ENCODE measurements around the gene PIP5K1A.
"Not testable (repeated sequence)": the region's sequence is repeated elsewhere in the genome, so short reads cannot be mapped to it uniquely, and the experiment has no call there.

PIP5K1A gene

GRCh38 chr1:151171190-151171589 lies 27.2 kb upstream of the PIP5K1A start:
- Histone ChIP-seq H3K9ac (ENCODE audit: low read depth, low read length) (no peak overlapping the region), H3K27me3 (ENCODE audit: control insufficient read depth, insufficient read depth, low read length) (no peaks in the 10 kb centered on the region), H3K4me3 (ENCODE audit: low read depth, low read length) (no peak overlapping the region), H3K9me3 (ENCODE audit: control insufficient read depth, insufficient read depth, low read length) (no peaks in the 10 kb centered on the region), H3K4me1 (ENCODE audit: control insufficient read depth, insufficient read depth, low read length) (no peaks in the 10 kb centered on the region), H3K36me3 (ENCODE audit: control insufficient read depth, insufficient read depth, low read length) (peaks cover 6% of the 10 kb centered on the region)

- H3K9ac ChIP-seq (ENCODE audit: low read depth, low read length) = no peak overlapping the region
Observed at GRCh38 chr1:151175041-151175741, 23.2 kb upstream of the PIP5K1A start.

GRCh38 chr1:151175863-151176262 lies 22.5 kb upstream of the PIP5K1A start, which contains the start of gene TMOD4:
TSS of gene TMOD4 (minus strand) at chr1:151175981. CDS start at chr1:151174875, 1,106 bp downstream.
- no peaks in the 10 kb centered on the region for H3K9me3 ChIP-seq (ENCODE audit: control insufficient read depth, insufficient read depth, low read length)
- no peaks in the 10 kb centered on the region for H3K27me3 ChIP-seq (ENCODE audit: control insufficient read depth, insufficient read depth, low read length)
- no peak within 1 kb of the TSS for H3K9ac ChIP-seq (ENCODE audit: low read depth, low read length)
- no peaks in the 10 kb centered on the region for H3K4me1 ChIP-seq (ENCODE audit: control insufficient read depth, insufficient read depth, low read length)
- H3K36me3 ChIP-seq (ENCODE audit: control insufficient read depth, insufficient read depth, low read length) = peaks cover 20% of the 10 kb centered on the region
- H3K4me3 ChIP-seq (ENCODE audit: low read depth, low read length) = no peak within 1 kb of the TSS

More at GRCh38 chr1:151175041-151175741, 23.2 kb upstream of the PIP5K1A start:
- Histone ChIP-seq H3K4me1 (ENCODE audit: control insufficient read depth, insufficient read depth, low read length) (no peaks in the 10 kb centered on the region), H3K36me3 (ENCODE audit: control insufficient read depth, insufficient read depth, low read length) (peaks cover 20% of the 10 kb centered on the region), H3K9me3 (ENCODE audit: control insufficient read depth, insufficient read depth, low read length) (no peaks in the 10 kb centered on the region), H3K4me3 (ENCODE audit: low read depth, low read length) (no peak overlapping the region), H3K27me3 (ENCODE audit: control insufficient read depth, insufficient read depth, low read length) (no peaks in the 10 kb centered on the region)

GRCh38 chr1:151176514-151177045 lies 21.8 kb upstream of the PIP5K1A start:
- Histone ChIP-seq H3K4me1 (ENCODE audit: control insufficient read depth, insufficient read depth, low read length) (no peaks in the 10 kb centered on the region), H3K36me3 (ENCODE audit: control insufficient read depth, insufficient read depth, low read length) (peaks cover 23% of the 10 kb centered on the region), H3K9ac (ENCODE audit: low read depth, low read length) (no peak overlapping the region), H3K4me3 (ENCODE audit: low read depth, low read length) (no peak overlapping the region), H3K9me3 (ENCODE audit: control insufficient read depth, insufficient read depth, low read length) (no peaks in the 10 kb centered on the region), H3K27me3 (ENCODE audit: control insufficient read depth, insufficient read depth, low read length) (no peaks in the 10 kb centered on the region)

GRCh38 chr1:151184211-151184610 lies 14.1 kb upstream of the PIP5K1A start:
- H3K36me3 ChIP-seq (ENCODE audit: control insufficient read depth, insufficient read depth, low read length) = peaks cover 21% of the 10 kb centered on the region

GRCh38 chr1:151187205-151187604 lies 11.1 kb upstream of the PIP5K1A start:
- no peaks in the 10 kb centered on the region for H3K9me3 ChIP-seq (ENCODE audit: control insufficient read depth, insufficient read depth, low read length)
- H3K4me1 ChIP-seq (ENCODE audit: control insufficient read depth, insufficient read depth, low read length) = no peaks in the 10 kb centered on the region
- no peaks in the 10 kb centered on the region for H3K27me3 ChIP-seq (ENCODE audit: control insufficient read depth, insufficient read depth, low read length)
- no peak overlapping the region for H3K9ac ChIP-seq (ENCODE audit: low read depth, low read length)
- peaks cover 17% of the 10 kb centered on the region for H3K36me3 ChIP-seq (ENCODE audit: control insufficient read depth, insufficient read depth, low read length)
- no peak overlapping the region for H3K4me3 ChIP-seq (ENCODE audit: low read depth, low read length)

More at GRCh38 chr1:151184211-151184610, 14.1 kb upstream of the PIP5K1A start:
- H3K9me3 ChIP-seq (ENCODE audit: control insufficient read depth, insufficient read depth, low read length) = no peaks in the 10 kb centered on the region
- H3K27me3 ChIP-seq (ENCODE audit: control insufficient read depth, insufficient read depth, low read length) = no peaks in the 10 kb centered on the region
- no peak overlapping the region for H3K9ac ChIP-seq (ENCODE audit: low read depth, low read length)
- H3K4me3 ChIP-seq (ENCODE audit: low read depth, low read length) = no peak overlapping the region
- H3K4me1 ChIP-seq (ENCODE audit: control insufficient read depth, insufficient read depth, low read length) = no peaks in the 10 kb centered on the region

GRCh38 chr1:151188667-151189066 lies 9.7 kb upstream of the PIP5K1A start:
- not testable (repeated sequence) for H3K9me3 ChIP-seq (ENCODE audit: control insufficient read depth, insufficient read depth, low read length); H3K4me1 ChIP-seq (ENCODE audit: control insufficient read depth, insufficient read depth, low read length); H3K9ac ChIP-seq (ENCODE audit: low read depth, low read length); H3K27me3 ChIP-seq (ENCODE audit: control insufficient read depth, insufficient read depth, low read length); H3K36me3 ChIP-seq (ENCODE audit: control insufficient read depth, insufficient read depth, low read length)
- peak overlapping the region; percentile 80 for H3K4me3 ChIP-seq (ENCODE audit: low read depth, low read length)

- peaks cover 4% of the 10 kb centered on the region for H3K36me3 ChIP-seq (ENCODE audit: control insufficient read depth, insufficient read depth, low read length)
- H3K9ac ChIP-seq (ENCODE audit: low read depth, low read length) = peak within 1 kb of the TSS; percentile 74
- no peaks in the 10 kb centered on the region for H3K27me3 ChIP-seq (ENCODE audit: control insufficient read depth, insufficient read depth, low read length)
- H3K4me3 ChIP-seq (ENCODE audit: low read depth, low read length) = peak within 1 kb of the TSS; percentile 80
- no peaks in the 10 kb centered on the region for H3K9me3 ChIP-seq (ENCODE audit: control insufficient read depth, insufficient read depth, low read length)
- no peaks in the 10 kb centered on the region for H3K4me1 ChIP-seq (ENCODE audit: control insufficient read depth, insufficient read depth, low read length)
Observed at GRCh38 chr1:151189637-151190445, 8.5 kb upstream of the PIP5K1A start, which contains the start of gene VPS72. TSS of gene VPS72 (minus strand) at chr1:151190197. CDS start at chr1:151190121, 76 bp downstream.

- no peak overlapping the region for H3K9ac ChIP-seq (ENCODE audit: low read depth, low read length)
- H3K36me3 ChIP-seq (ENCODE audit: control insufficient read depth, insufficient read depth, low read length) = no peaks in the 10 kb centered on the region
- H3K4me1 ChIP-seq (ENCODE audit: control insufficient read depth, insufficient read depth, low read length) = no peaks in the 10 kb centered on the region
- no peaks in the 10 kb centered on the region for H3K9me3 ChIP-seq (ENCODE audit: control insufficient read depth, insufficient read depth, low read length)
- H3K4me3 ChIP-seq (ENCODE audit: low read depth, low read length) = no peak overlapping the region
- H3K27me3 ChIP-seq (ENCODE audit: control insufficient read depth, insufficient read depth, low read length) = no peaks in the 10 kb centered on the region
Observed at GRCh38 chr1:151192047-151192446, 6.3 kb upstream of the PIP5K1A start.

GRCh38 chr1:151193304-151193703 lies 5.0 kb upstream of the PIP5K1A start:
- Histone ChIP-seq H3K4me1 (ENCODE audit: control insufficient read depth, insufficient read depth, low read length) (no peaks in the 10 kb centered on the region), H3K27me3 (ENCODE audit: control insufficient read depth, insufficient read depth, low read length) (no peaks in the 10 kb centered on the region), H3K9me3 (ENCODE audit: control insufficient read depth, insufficient read depth, low read length) (no peaks in the 10 kb centered on the region), H3K9ac (ENCODE audit: low read depth, low read length) (no peak overlapping the region), H3K4me3 (ENCODE audit: low read depth, low read length) (no peak overlapping the region), H3K36me3 (ENCODE audit: control insufficient read depth, insufficient read depth, low read length) (no peaks in the 10 kb centered on the region)

GRCh38 chr1:151193856-151194255 lies 4.5 kb upstream of the PIP5K1A start:
- no peak overlapping the region for H3K9ac ChIP-seq (ENCODE audit: low read depth, low read length)
- no peaks in the 10 kb centered on the region for H3K27me3 ChIP-seq (ENCODE audit: control insufficient read depth, insufficient read depth, low read length)
- H3K4me1 ChIP-seq (ENCODE audit: control insufficient read depth, insufficient read depth, low read length) = no peaks in the 10 kb centered on the region
- H3K9me3 ChIP-seq (ENCODE audit: control insufficient read depth, insufficient read depth, low read length) = no peaks in the 10 kb centered on the region
- H3K36me3 ChIP-seq (ENCODE audit: control insufficient read depth, insufficient read depth, low read length) = no peaks in the 10 kb centered on the region
- no peak overlapping the region for H3K4me3 ChIP-seq (ENCODE audit: low read depth, low read length)

Data from iPS-15b (cell line).